ENCODE data around the gene EXD3. TPM values are rescaled to one million over a fixed set of nuclear protein-coding genes. Genes with fewer than 3 reads are reported as not detected.

Gene EXD3
- total RNA-seq, 4 donors from 2014 or later, result 8.3 to 22.3 (median 14.2) TPM

- DNase-seq (ENCODE audit: extremely low spot score), result no peak
- peaks cover 0 to 29% (median 22%) of the 10 kb centered on the region in 4 donors for H3K36me3 ChIP-seq
- H3K27me3 ChIP-seq, result no peaks in the 10 kb centered on the region
- intact Hi-C loops (cut with DNase I), result loop anchor here (10.0 kb wide), 1 partner anchor 64 kb away; no protein-coding TSS in a partner anchor
- WGBS, result 94% methylated on average over 8 of the region's 31 CpGs
- no peak for TF ChIP-seq POLR2AphosphoS5 (IDR thresholded peaks at IDR 0.05)
- TF ChIP-seq EP300 (IDR thresholded peaks at IDR 0.05), result no peak
- TF ChIP-seq POLR2A (IDR thresholded peaks at IDR 0.05; ENCODE audit: low read depth), result no peak
- no peak for TF ChIP-seq CTCF (IDR thresholded peaks at IDR 0.05)
- H3K27ac ChIP-seq (replicated peaks in 1 of 4), result no peak overlapping the region
- no peak overlapping the region for H3K4me3 ChIP-seq
- no peaks in the 10 kb centered on the region for H3K9me3 ChIP-seq
- H3K4me1 ChIP-seq, result peaks cover 23 to 54% (median 51%) of the 10 kb centered on the region in 4 donors
These were observed 37.7 kb upstream of the EXD3 start for GRCh38 chr9:137460363-137461315.

- peaks cover 0 to 38% (median 30%) of the 10 kb centered on the region in 4 donors for H3K36me3 ChIP-seq
- peak overlapping the region; percentile 81 to 87 (median 86) for H3K4me3 ChIP-seq
- peaks cover 30 to 63% (median 60%) of the 10 kb centered on the region in 4 donors for H3K4me1 ChIP-seq
- H3K27ac ChIP-seq (replicated peaks in 1 of 4), result peak overlapping the region; percentile 59 to 81 (median 79)
- no peak for DNase-seq (ENCODE audit: extremely low spot score)
- WGBS, result 26% methylated on average over 8 of the region's 15 CpGs
- TF ChIP-seq CTCF (IDR thresholded peaks at IDR 0.05) (no peak), EP300 (IDR thresholded peaks at IDR 0.05) (no peak)
- intact Hi-C loops (cut with DNase I), result loop anchor here (10.0 kb wide), 1 partner anchor 65 kb away; no protein-coding TSS in a partner anchor
- no peaks in the 10 kb centered on the region for H3K9me3 ChIP-seq
- H3K27me3 ChIP-seq, result no peaks in the 10 kb centered on the region
These were observed 36.8 kb upstream of the EXD3 start for GRCh38 chr9:137459601-137460362.

GRCh38 chr9:137459152-137459600, 36.2 kb upstream of the EXD3 start, which contains the start of gene NSMF:
TSS of gene NSMF (minus strand) at chr9:137459334. CDS start at chr9:137459102, 232 bp downstream.
- Histone ChIP-seq H3K36me3 (peaks cover 0 to 37% (median 30%) of the 10 kb centered on the region in 4 donors), H3K27ac (replicated peaks in 1 of 4) (peak within 1 kb of the TSS; percentile 66 to 81 (median 79)), H3K4me3 (peak within 1 kb of the TSS; percentile 81 to 87 (median 86)), H3K9me3 (no peaks in the 10 kb centered on the region), H3K27me3 (no peaks in the 10 kb centered on the region), H3K4me1 (peaks cover 36 to 69% (median 66%) of the 10 kb centered on the region in 4 donors)
- TF ChIP-seq POLR2A (IDR thresholded peaks at IDR 0.05; ENCODE audit: low read depth) (peak; percentile 22), CTCF (IDR thresholded peaks at IDR 0.05) (no peak), POLR2AphosphoS5 (IDR thresholded peaks at IDR 0.05) (peak; percentile 80 to 82)
- intact Hi-C loops (cut with DNase I), result no loop called here
- no CpG with 5 or more reads among the region's 62 CpGs for WGBS
- DNase-seq (ENCODE audit: extremely low spot score), result peak; percentile 97

GRCh38 chr9:137458194-137459151, 35.5 kb upstream of the EXD3 start:
- H3K4me1 ChIP-seq, result peaks cover 37 to 73% (median 71%) of the 10 kb centered on the region in 4 donors
- TF ChIP-seq EP300 (IDR thresholded peaks at IDR 0.05) (no peak), POLR2A (IDR thresholded peaks at IDR 0.05; ENCODE audit: low read depth) (no peak), CTCF (IDR thresholded peaks at IDR 0.05) (no peak), POLR2AphosphoS5 (IDR thresholded peaks at IDR 0.05) (no peak)
- H3K4me3 ChIP-seq, result peak overlapping the region; percentile 81 to 87 (median 86)
- WGBS, result 53% methylated on average over 12 of the region's 88 CpGs
- peak overlapping the region; percentile 66 to 81 (median 79) for H3K27ac ChIP-seq (replicated peaks in 1 of 4)
- H3K36me3 ChIP-seq, result peaks cover 0 to 35% (median 30%) of the 10 kb centered on the region in 4 donors
- H3K27me3 ChIP-seq, result no peaks in the 10 kb centered on the region
- no peak for DNase-seq (ENCODE audit: extremely low spot score)
- intact Hi-C loops (cut with DNase I), result no loop called here
- H3K9me3 ChIP-seq, result no peaks in the 10 kb centered on the region

Measured in esophagus muscularis mucosa (tissue), 4 donors.